HepG2 (cell line): Measurements from ENCODE around the gene CRYGA. TPM values are rescaled to one million over a fixed set of nuclear protein-coding genes. Genes with fewer than 3 reads are reported as not detected.

Source experiments
- CBX2 ChIP-seq, 2 experiments: fragments of 200-600 bp in 1 of 2; sonication (generic); formaldehyde crosslinking in 1 of 2; IDR thresholded peaks; 2 replicates each; pipeline versions ENCODE4 v1.7.0 to v1.8.1; 2018 to 2022; ENCODE audit warnings: low read depth in 2 of 2, low read length in 1 of 2, mild to moderate bottlenecking in 1 of 2, missing genetic modification reagents in 1 of 2
- KAT2B ChIP-seq: fragments of 150-350 bp; IDR thresholded peaks from 2 replicates; pipeline ENCODE4 v1.6.1; 2014; ENCODE audit warnings: low read depth, low read length, borderline replicate concordance
- KLF9 ChIP-seq: IDR thresholded peaks from 2 replicates; pipeline ENCODE4 v1.6.1; 2016; ENCODE audit warnings: low read depth
- MATR3 ChIP-seq: sonication (generic); formaldehyde crosslinking; IDR thresholded peaks from 2 replicates; pipeline ENCODE4 v1.4.0; 2020; ENCODE audit warnings: missing genetic modification reagents
- MED13 ChIP-seq: sonication (generic); formaldehyde crosslinking; IDR thresholded peaks from 2 replicates; pipeline ENCODE4 v1.5.0; 2020; ENCODE audit warnings: missing genetic modification reagents
- MZF1 ChIP-seq: sonication (generic); formaldehyde crosslinking; IDR thresholded peaks from 2 replicates; pipeline ENCODE4 v1.8.1; 2023; ENCODE audit warnings: mild to moderate bottlenecking, missing genetic modification reagents, borderline replicate concordance
- NR1H2 ChIP-seq: sonication (generic); formaldehyde crosslinking; IDR thresholded peaks from 2 replicates; pipeline ENCODE4 v1.8.1; 2022; ENCODE audit warnings: low read depth, missing genetic modification reagents, borderline replicate concordance
- SYNCRIP ChIP-seq: fragments of 200-400 bp; formaldehyde crosslinking; IDR thresholded peaks from 2 replicates; pipeline ENCODE4 v1.6.1; 2018; ENCODE audit warnings: mild to moderate bottlenecking, low read depth, low read length; ENCODE audit not compliant: insufficient read depth
- YEATS2 ChIP-seq: sonication (generic); formaldehyde crosslinking; IDR thresholded peaks from 2 replicates; pipeline ENCODE4 v1.4.0; 2020; ENCODE audit warnings: missing genetic modification reagents, borderline replicate concordance
- ZNF224 ChIP-seq: sonication (generic); formaldehyde crosslinking; IDR thresholded peaks from 2 replicates; pipeline ENCODE4 v1.5.0; 2020; ENCODE audit warnings: mild to moderate bottlenecking, missing genetic modification reagents
- ZNF567 ChIP-seq: sonication (generic); formaldehyde crosslinking; IDR thresholded peaks from 2 replicates; pipeline ENCODE4 v1.8.1; 2023; ENCODE audit warnings: mild to moderate bottlenecking, missing genetic modification reagents, borderline replicate concordance
- ZNF768 ChIP-seq: sonication (generic); formaldehyde crosslinking; IDR thresholded peaks from 2 replicates; pipeline ENCODE4 v1.4.0; 2020; ENCODE audit warnings: missing genetic modification reagents
- polyA plus RNA-seq, 8 experiments: library from polyadenylated mRNA; depleted of rRNA in 3 of 8; stranded (reverse) in 7 of 8; unstranded in 1 of 8; fragments of >200 nt; fragmentation: Illumina TruSeq in 4 of 8; extraction: Trizol in 4 of 8; gene quantifications; 2 replicates each; pipeline versions ENCODE4 v1.2.1 to v1.2.3, GENCODE V29; 2011 to 2016; ENCODE audit warnings: low read depth in 4 of 8, missing spikeins in 1 of 8, mixed read lengths in 1 of 8; ENCODE audit not compliant: insufficient read depth in 1 of 8
- total RNA-seq, 5 experiments: library from RNA; depleted of rRNA; stranded (reverse); fragments of >200 nt; fragmentation: Illumina TruSeq; extraction: Trizol; gene quantifications; 2 replicates each; pipeline ENCODE4 v1.2.3, GENCODE V29; 2016; ENCODE audit warnings: low read depth in 1 of 5
- TF ChIP-seq, protein P1 (sequence below): sonication (generic); formaldehyde crosslinking; IDR thresholded peaks from 2 replicates; pipeline ENCODE4 v1.8.0; 2022; ENCODE audit warnings: mild to moderate bottlenecking, missing genetic modification reagents, moderate library complexity
- TF ChIP-seq, protein P2 (sequence below): fragments of 450-650 bp; IDR thresholded peaks from 2 replicates; pipeline ENCODE4 v1.6.1; 2017
- TF ChIP-seq, protein P3 (sequence below): IDR thresholded peaks from 2 replicates; pipeline ENCODE4 v1.6.1; 2016; ENCODE audit warnings: mild to moderate bottlenecking
- TF ChIP-seq, protein P4 (sequence below): sonication (generic); formaldehyde crosslinking; IDR thresholded peaks from 2 replicates; pipeline ENCODE4 v1.8.0; 2022; ENCODE audit warnings: missing genetic modification reagents, mild to moderate bottlenecking, moderate library complexity, borderline replicate concordance
- TF ChIP-seq, protein P5 (sequence below): sonication (generic); formaldehyde crosslinking; IDR thresholded peaks from 2 replicates; pipeline ENCODE4 v1.4.0; 2020; ENCODE audit warnings: mild to moderate bottlenecking, missing genetic modification reagents, borderline replicate concordance

CRYGA gene
- total and polyA plus RNA-seq, 2 of the 13 experiments (the other 11 are each of a cell fraction or from before 2014, with no cell fraction given), result not detected

DNA sequence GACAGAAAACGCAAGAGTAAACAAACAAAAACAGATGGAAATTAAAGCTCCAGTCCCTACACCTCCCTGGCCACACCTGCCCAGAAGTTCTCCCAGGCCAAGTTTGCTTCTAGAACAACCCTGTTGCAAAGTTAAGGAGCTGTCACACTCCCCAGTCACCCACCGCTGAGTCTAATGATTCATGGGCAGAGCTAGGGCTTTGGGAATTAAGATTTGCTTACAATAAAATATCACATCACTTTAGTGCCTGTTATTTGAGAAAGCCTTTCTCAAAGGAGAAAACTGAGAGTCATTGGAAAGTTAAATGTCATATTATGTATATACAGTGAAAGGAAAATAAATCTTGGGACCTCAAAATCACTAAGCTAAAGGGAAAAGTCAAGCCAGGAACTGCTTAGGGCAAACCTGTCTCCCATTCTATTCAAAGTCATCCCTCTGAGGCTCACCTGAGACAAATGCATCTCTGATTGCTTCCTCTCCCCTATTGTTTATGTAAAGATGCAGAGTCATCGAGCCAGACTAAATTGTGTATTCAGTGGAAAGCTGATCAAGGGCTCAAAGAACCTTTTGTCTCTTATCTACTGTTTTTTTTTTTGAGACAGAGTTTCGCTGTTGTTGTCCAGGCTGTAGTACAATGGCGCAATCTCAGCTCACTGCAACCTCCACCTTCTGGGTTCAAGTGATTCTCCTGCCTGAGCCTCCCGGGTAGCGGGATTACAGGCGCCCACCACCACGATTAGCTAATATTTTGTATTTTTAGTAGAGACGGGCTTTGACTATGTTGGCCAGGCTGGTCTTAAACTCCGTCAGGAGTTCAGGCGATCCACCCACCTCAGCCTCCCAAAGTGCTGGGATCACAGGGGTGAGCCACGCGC, 20.2 kb downstream of the CRYGA start (continued):
- no peak; the same call in 1 of the 2 replicates for TF ChIP-seq MED13 (CRISPR knock-in tag)
- TF ChIP-seq SYNCRIP, result no peak
- TF ChIP-seq ZNF567, result no peak
- no peak for TF ChIP-seq NR1H2 (CRISPR knock-in tag)
- TF ChIP-seq, protein P1, sequence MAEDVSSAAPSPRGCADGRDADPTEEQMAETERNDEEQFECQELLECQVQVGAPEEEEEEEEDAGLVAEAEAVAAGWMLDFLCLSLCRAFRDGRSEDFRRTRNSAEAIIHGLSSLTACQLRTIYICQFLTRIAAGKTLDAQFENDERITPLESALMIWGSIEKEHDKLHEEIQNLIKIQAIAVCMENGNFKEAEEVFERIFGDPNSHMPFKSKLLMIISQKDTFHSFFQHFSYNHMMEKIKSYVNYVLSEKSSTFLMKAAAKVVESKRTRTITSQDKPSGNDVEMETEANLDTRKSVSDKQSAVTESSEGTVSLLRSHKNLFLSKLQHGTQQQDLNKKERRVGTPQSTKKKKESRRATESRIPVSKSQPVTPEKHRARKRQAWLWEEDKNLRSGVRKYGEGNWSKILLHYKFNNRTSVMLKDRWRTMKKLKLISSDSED (CRISPR knock-in tag), result no peak
- TF ChIP-seq, protein P2, sequence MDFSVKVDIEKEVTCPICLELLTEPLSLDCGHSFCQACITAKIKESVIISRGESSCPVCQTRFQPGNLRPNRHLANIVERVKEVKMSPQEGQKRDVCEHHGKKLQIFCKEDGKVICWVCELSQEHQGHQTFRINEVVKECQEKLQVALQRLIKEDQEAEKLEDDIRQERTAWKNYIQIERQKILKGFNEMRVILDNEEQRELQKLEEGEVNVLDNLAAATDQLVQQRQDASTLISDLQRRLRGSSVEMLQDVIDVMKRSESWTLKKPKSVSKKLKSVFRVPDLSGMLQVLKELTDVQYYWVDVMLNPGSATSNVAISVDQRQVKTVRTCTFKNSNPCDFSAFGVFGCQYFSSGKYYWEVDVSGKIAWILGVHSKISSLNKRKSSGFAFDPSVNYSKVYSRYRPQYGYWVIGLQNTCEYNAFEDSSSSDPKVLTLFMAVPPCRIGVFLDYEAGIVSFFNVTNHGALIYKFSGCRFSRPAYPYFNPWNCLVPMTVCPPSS, result no peak
- no peak for TF ChIP-seq ZNF224 (CRISPR knock-in tag)
- TF ChIP-seq, protein P3, sequence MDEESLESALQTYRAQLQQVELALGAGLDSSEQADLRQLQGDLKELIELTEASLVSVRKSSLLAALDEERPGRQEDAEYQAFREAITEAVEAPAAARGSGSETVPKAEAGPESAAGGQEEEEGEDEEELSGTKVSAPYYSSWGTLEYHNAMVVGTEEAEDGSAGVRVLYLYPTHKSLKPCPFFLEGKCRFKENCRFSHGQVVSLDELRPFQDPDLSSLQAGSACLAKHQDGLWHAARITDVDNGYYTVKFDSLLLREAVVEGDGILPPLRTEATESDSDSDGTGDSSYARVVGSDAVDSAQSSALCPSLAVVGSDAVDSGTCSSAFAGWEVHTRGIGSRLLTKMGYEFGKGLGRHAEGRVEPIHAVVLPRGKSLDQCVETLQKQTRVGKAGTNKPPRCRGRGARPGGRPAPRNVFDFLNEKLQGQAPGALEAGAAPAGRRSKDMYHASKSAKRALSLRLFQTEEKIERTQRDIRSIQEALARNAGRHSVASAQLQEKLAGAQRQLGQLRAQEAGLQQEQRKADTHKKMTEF (CRISPR knock-in tag), result peak; percentile 88
- no peak for TF ChIP-seq KAT2B
- no peak for TF ChIP-seq MATR3 (CRISPR knock-in tag)
- TF ChIP-seq KLF9, result 0 out of 2 replicates have a peak, but pooled peaks have one; percentile 20
- TF ChIP-seq, protein P4, sequence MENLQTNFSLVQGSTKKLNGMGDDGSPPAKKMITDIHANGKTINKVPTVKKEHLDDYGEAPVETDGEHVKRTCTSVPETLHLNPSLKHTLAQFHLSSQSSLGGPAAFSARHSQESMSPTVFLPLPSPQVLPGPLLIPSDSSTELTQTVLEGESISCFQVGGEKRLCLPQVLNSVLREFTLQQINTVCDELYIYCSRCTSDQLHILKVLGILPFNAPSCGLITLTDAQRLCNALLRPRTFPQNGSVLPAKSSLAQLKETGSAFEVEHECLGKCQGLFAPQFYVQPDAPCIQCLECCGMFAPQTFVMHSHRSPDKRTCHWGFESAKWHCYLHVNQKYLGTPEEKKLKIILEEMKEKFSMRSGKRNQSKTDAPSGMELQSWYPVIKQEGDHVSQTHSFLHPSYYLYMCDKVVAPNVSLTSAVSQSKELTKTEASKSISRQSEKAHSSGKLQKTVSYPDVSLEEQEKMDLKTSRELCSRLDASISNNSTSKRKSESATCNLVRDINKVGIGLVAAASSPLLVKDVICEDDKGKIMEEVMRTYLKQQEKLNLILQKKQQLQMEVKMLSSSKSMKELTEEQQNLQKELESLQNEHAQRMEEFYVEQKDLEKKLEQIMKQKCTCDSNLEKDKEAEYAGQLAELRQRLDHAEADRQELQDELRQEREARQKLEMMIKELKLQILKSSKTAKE (CRISPR knock-in tag), result peak; percentile 68; the same call in 1 of the 2 replicates
- TF ChIP-seq ZNF768, result no peak; the same call in 1 of the 2 replicates
- TF ChIP-seq YEATS2, result no peak; the same call in 1 of the 2 replicates
- TF ChIP-seq MZF1 (CRISPR knock-in tag), result no peak
- no peak for TF ChIP-seq CBX2 (IDR thresholded peaks at IDR 0.05; ENCODE audit: low read depth, low read length)
- no peak for TF ChIP-seq CBX2 (CRISPR knock-in tag; IDR thresholded peaks at IDR 0.05; ENCODE audit: low read depth)
- TF ChIP-seq, protein P5, sequence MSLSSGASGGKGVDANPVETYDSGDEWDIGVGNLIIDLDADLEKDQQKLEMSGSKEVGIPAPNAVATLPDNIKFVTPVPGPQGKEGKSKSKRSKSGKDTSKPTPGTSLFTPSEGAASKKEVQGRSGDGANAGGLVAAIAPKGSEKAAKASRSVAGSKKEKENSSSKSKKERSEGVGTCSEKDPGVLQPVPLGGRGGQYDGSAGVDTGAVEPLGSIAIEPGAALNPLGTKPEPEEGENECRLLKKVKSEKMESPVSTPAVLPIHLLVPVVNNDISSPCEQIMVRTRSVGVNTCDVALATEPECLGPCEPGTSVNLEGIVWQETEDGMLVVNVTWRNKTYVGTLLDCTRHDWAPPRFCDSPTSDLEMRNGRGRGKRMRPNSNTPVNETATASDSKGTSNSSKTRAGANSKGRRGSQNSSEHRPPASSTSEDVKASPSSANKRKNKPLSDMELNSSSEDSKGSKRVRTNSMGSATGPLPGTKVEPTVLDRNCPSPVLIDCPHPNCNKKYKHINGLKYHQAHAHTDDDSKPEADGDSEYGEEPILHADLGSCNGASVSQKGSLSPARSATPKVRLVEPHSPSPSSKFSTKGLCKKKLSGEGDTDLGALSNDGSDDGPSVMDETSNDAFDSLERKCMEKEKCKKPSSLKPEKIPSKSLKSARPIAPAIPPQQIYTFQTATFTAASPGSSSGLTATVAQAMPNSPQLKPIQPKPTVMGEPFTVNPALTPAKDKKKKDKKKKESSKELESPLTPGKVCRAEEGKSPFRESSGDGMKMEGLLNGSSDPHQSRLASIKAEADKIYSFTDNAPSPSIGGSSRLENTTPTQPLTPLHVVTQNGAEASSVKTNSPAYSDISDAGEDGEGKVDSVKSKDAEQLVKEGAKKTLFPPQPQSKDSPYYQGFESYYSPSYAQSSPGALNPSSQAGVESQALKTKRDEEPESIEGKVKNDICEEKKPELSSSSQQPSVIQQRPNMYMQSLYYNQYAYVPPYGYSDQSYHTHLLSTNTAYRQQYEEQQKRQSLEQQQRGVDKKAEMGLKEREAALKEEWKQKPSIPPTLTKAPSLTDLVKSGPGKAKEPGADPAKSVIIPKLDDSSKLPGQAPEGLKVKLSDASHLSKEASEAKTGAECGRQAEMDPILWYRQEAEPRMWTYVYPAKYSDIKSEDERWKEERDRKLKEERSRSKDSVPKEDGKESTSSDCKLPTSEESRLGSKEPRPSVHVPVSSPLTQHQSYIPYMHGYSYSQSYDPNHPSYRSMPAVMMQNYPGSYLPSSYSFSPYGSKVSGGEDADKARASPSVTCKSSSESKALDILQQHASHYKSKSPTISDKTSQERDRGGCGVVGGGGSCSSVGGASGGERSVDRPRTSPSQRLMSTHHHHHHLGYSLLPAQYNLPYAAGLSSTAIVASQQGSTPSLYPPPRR (CRISPR knock-in tag), result 0 out of 2 replicates have a peak, but pooled peaks have one; percentile 11
